Neural crest cell (in vitro differentiated cells): Measurements from ENCODE around the gene NUP35. TPM values are rescaled to one million over a fixed set of nuclear protein-coding genes. Genes with fewer than 3 reads are reported as not detected.

ENCODE experiments used
- DNase-seq: peaks from one replicate; pipeline ENCODE4 v3.0.0; 2021; ENCODE audit warnings: low read depth, mixed read lengths, low spot score
- H3K27ac Mint-ChIP-seq: one replicate; pipeline ENCODE4 v1.8.0; 2021; ENCODE audit warnings: mild to moderate bottlenecking, mixed read lengths; ENCODE audit not compliant: unreplicated experiment
- H3K27me3 Mint-ChIP-seq: 2 replicates; pipeline ENCODE4 v1.8.0; 2021; ENCODE audit warnings: low read depth, mild to moderate bottlenecking, mixed read lengths
- H3K36me3 Mint-ChIP-seq: 2 replicates; pipeline ENCODE4 v1.8.0; 2021; ENCODE audit warnings: low read depth, mild to moderate bottlenecking, mixed read lengths
- H3K4me1 Mint-ChIP-seq: 2 replicates; pipeline ENCODE4 v1.8.0; 2021; ENCODE audit warnings: mixed read lengths
- H3K4me3 Mint-ChIP-seq: one replicate; pipeline ENCODE4 v1.8.0; 2021; ENCODE audit warnings: mild to moderate bottlenecking, mixed read lengths
- H3K9me3 Mint-ChIP-seq: 2 replicates; pipeline ENCODE4 v1.8.0; 2021; ENCODE audit warnings: mixed read lengths
- total RNA-seq: library from RNA; stranded (reverse); gene quantifications from 2 replicates; pipeline ENCODE4 v1.2.1, GENCODE V29; 2021
- TF ChIP-seq, protein P1 (sequence below): fragments of 200-600 bp; sonication (generic); conservative IDR thresholded peaks from 2 replicates; pipeline ENCODE4 v1.5.0; 2021; ENCODE audit warnings: antibody characterized with exemption, mild to moderate bottlenecking

Gene NUP35
- total RNA-seq, 1 donor from 2014 or later, result 28.5 TPM

DNA sequence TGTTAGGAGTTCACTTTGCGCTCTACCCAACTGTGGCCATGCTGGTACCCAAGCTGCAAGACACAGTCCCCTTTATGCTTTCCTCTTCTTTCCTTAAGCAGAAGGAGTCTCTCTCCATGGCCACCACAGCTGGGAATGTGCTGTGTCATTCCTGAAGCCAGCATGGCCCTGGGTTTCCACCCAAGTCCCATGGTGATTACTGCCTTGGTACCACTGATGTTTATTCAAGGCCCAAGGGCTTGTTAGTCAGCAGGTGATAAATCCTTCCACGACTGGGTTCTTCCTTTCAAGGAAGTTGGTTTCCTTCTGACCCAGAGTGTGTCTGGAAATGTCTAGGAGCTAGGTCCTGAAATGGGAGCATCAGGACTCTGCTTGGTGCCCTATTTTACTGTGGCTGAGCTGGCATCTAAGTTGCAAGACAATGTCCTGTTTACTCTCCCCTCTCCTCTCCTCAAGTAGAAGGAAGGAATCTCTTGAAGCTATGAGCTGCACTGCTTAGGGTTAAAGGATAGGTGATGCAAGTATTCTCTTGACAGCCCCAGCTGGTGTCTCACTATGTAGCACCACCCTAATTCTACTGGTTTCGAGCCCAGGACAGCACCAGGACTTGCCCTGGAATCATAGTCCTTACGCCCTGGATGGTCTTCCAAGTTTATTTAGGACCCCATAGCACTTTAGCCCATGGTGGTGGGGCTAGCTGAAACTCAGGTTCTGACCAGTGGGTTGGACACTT is 18.7 kb upstream of the NUP35 start:
- TF ChIP-seq, protein P1, sequence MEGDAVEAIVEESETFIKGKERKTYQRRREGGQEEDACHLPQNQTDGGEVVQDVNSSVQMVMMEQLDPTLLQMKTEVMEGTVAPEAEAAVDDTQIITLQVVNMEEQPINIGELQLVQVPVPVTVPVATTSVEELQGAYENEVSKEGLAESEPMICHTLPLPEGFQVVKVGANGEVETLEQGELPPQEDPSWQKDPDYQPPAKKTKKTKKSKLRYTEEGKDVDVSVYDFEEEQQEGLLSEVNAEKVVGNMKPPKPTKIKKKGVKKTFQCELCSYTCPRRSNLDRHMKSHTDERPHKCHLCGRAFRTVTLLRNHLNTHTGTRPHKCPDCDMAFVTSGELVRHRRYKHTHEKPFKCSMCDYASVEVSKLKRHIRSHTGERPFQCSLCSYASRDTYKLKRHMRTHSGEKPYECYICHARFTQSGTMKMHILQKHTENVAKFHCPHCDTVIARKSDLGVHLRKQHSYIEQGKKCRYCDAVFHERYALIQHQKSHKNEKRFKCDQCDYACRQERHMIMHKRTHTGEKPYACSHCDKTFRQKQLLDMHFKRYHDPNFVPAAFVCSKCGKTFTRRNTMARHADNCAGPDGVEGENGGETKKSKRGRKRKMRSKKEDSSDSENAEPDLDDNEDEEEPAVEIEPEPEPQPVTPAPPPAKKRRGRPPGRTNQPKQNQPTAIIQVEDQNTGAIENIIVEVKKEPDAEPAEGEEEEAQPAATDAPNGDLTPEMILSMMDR, result no peak
- H3K4me1 Mint-ChIP-seq, result no peaks in the 10 kb centered on the region
- H3K27ac Mint-ChIP-seq, result no peak overlapping the region
- no peaks in the 10 kb centered on the region for H3K9me3 Mint-ChIP-seq
- DNase-seq, result no peak
- no peaks in the 10 kb centered on the region for H3K27me3 Mint-ChIP-seq
- no peaks in the 10 kb centered on the region for H3K36me3 Mint-ChIP-seq
- H3K4me3 Mint-ChIP-seq, result no peak overlapping the region

DNA sequence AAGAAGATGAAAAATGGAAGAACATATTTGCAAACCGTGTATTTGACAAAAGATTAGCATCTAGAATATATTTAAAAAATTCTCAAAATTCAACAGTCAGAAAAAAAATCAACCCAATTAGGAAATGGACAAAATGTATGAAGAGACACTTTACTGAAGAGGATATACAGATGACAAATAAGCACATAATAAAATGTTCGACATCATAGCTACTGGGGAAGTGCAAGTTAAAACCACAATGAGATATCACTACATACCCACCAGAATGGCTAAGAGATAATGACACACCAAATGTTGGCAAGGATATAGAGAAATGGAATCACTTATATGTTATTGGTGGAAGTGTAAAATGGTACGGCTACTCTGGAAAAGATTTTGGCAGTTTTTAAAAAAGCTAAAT is 11.7 kb upstream of the NUP35 start:
- Mint-ChIP-seq H3K4me3 (no peak overlapping the region), H3K27ac (no peak overlapping the region), H3K9me3 (no peaks in the 10 kb centered on the region)

DNA sequence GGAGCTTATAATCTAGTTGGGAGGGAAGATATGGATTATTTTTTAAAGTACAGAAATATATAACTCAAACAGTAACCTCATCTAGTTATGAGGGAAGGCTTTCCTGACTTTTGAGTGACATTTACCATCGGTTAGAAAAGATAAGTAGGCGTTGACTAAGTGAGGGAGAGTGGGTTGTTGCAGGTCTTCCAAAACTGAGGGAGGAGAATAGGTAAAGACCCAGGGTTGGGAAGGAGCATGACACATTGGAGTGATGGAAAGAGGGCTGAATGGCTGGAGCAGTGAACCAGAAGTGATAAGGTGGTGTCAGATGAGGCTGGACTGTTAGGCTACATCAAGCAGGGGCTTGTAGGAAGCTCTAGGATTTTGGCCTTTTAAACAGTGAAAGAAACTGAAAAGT is 10.6 kb upstream of the NUP35 start:
- H3K4me1 Mint-ChIP-seq, result no peaks in the 10 kb centered on the region
- no peak overlapping the region for H3K27ac Mint-ChIP-seq
- TF ChIP-seq, protein P1, result no peak
- H3K36me3 Mint-ChIP-seq, result no peaks in the 10 kb centered on the region
- H3K27me3 Mint-ChIP-seq, result peaks cover 8% of the 10 kb centered on the region
- no peak for DNase-seq
- H3K4me3 Mint-ChIP-seq, result no peak overlapping the region
- H3K9me3 Mint-ChIP-seq, result no peaks in the 10 kb centered on the region

More for the DNA sequence above, 11.7 kb upstream of the NUP35 start:
- H3K27me3 Mint-ChIP-seq, result peaks cover 8% of the 10 kb centered on the region
- TF ChIP-seq, protein P1, result no peak
- no peak for DNase-seq
- H3K4me1 Mint-ChIP-seq, result no peaks in the 10 kb centered on the region
- H3K36me3 Mint-ChIP-seq, result no peaks in the 10 kb centered on the region

DNA sequence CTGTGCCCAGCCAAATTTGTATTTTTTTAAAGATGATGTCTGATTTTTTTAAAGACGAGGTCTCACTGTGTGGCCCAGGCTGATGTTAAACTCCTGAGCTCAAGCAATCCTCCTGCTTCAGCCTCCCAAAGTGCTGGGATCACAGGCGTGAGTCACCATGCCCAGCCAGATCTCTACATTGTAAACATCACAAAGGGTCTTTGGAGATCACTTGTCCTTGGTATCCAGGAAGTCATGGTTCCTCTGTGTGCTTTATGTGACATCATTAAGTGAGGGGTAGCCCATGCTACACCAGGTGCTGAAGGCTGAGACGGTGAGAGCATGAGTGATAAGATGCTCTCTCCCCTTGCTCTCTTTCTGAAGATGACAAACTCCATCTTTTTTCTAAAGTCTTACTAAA is 7.0 kb upstream of the NUP35 start:
- Mint-ChIP-seq H3K27me3 (peaks cover 10% of the 10 kb centered on the region), H3K36me3 (no peaks in the 10 kb centered on the region), H3K4me3 (no peak overlapping the region), H3K27ac (no peak overlapping the region), H3K4me1 (peaks cover 4% of the 10 kb centered on the region), H3K9me3 (no peaks in the 10 kb centered on the region)
- no peak for DNase-seq
- TF ChIP-seq, protein P1, result no peak

DNA sequence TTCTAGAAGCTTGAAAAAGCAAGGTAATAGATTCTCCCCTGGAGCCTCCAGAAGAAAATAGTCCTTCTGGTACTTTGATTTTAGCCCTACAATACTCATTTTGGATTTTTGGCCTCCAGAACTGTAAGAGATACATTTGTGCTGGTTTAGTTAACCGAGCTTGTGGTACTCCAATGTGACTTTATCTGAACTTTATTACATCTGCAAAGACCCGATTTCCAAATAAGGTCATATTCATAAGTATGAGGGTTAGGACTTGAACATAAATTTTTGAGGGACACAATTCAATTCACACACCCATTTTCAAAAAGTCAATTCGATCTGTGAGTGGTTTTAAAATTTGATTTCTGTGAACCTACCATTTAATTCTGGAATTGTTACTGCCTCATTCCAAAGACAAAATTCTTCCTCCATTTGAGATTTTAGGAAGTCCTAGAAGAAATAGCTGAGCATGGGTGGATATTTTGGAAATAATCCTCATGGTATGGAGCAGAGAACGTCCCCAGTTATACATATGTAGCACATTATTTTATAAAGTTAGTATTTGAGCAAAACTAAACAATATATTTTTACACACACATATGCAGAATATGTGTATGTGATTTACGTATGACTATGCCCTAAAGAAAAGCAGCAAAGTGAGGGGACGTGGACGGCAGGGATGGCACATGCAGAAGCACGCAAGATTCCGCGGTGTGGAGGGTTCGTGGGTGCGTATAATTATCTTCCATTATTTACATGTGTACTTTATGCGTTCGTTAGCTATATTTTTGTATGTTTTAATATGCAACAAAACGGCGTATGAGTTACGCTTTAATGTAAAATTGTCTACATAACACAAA is 905 bp upstream of the NUP35 start:
- TF ChIP-seq, protein P1, result no peak
- Mint-ChIP-seq H3K36me3 (no peaks in the 10 kb centered on the region), H3K4me1 (peaks cover 36% of the 10 kb centered on the region), H3K27me3 (peaks cover 3% of the 10 kb centered on the region), H3K4me3 (peak overlapping the region; percentile 99), H3K9me3 (no peaks in the 10 kb centered on the region), H3K27ac (peak overlapping the region; percentile 99)
- no peak for DNase-seq
